ENCODE measurements around the gene PLEKHG4B. TPM values are rescaled to one million over a fixed set of nuclear protein-coding genes. Genes with fewer than 3 reads are reported as not detected.
"Not testable (repeated sequence)": the region's sequence is repeated elsewhere in the genome, so short reads cannot be mapped to it uniquely, and the experiment has no call there.

The PLEKHG4B gene
- total RNA-seq, result 1 to 10 TPM in 1 of 4 donors, under 1 TPM in 2, not detected in 1; 0.18 to 2.5 (median 0.19) TPM

GRCh38 chr5:91556-92263 is at the start of gene PLEKHG4B:
TSS of gene PLEKHG4B (plus strand) at chr5:92168. CDS start at chr5:92232, 64 bp downstream.
- peaks cover 0 to 16% of the 10 kb centered on the region in 2 donors for H3K27me3 ChIP-seq
- H3K4me3 ChIP-seq, result peak within 1 kb of the TSS in 3 of 4 donors; percentile 34 to 35 (median 34)
- no peak for DNase-seq
- H3K36me3 ChIP-seq, result no peaks in the 10 kb centered on the region
- no peaks in the 10 kb centered on the region for H3K4me1 ChIP-seq
- H3K9me3 ChIP-seq, result no peaks in the 10 kb centered on the region
- no peak within 1 kb of the TSS for H3K27ac ChIP-seq
- no peak for TF ChIP-seq POLR2A (IDR thresholded peaks at IDR 0.05)

- Histone ChIP-seq H3K27ac (no peak overlapping the region), H3K27me3 (no peaks in the 10 kb centered on the region), H3K36me3 (no peaks in the 10 kb centered on the region), H3K4me3 (no peak overlapping the region), H3K4me1 (no peaks in the 10 kb centered on the region), H3K9me3 (no peaks in the 10 kb centered on the region)
- TF ChIP-seq POLR2A (IDR thresholded peaks at IDR 0.05) (no peak), CTCF (IDR thresholded peaks at IDR 0.05) (peak in 2 of 6 experiments; percentile 11 to 14)
- DNase-seq, result no peak
Observed at GRCh38 chr5:42250-42649, 49.7 kb upstream of the PLEKHG4B start.

GRCh38 chr5:48192-48591 is 43.8 kb upstream of the PLEKHG4B start:
- TF ChIP-seq CTCF (IDR thresholded peaks at IDR 0.05) (no peak), POLR2A (IDR thresholded peaks at IDR 0.05) (no peak)
- H3K9me3 ChIP-seq, result no peaks in the 10 kb centered on the region
- H3K4me3 ChIP-seq, result no peak overlapping the region
- peaks cover 0 to 5% of the 10 kb centered on the region in 2 donors for H3K27me3 ChIP-seq
- H3K36me3 ChIP-seq, result no peaks in the 10 kb centered on the region
- DNase-seq, result no peak
- peaks cover 0 to 4% (median 0%) of the 10 kb centered on the region in 4 donors for H3K4me1 ChIP-seq
- H3K27ac ChIP-seq, result no peak overlapping the region

- peaks cover 0 to 14% (median 0%) of the 10 kb centered on the region in 4 donors for H3K4me1 ChIP-seq
- H3K4me3 ChIP-seq, H3K27ac ChIP-seq, H3K9me3 ChIP-seq, H3K36me3 ChIP-seq, DNase-seq: not testable (repeated sequence)
- peaks cover 0 to 15% of the 10 kb centered on the region in 2 donors for H3K27me3 ChIP-seq
Observed at GRCh38 chr5:49530-49929, 42.4 kb upstream of the PLEKHG4B start.

GRCh38 chr5:49953-50544 is 41.9 kb upstream of the PLEKHG4B start:
- Histone ChIP-seq H3K9me3 (no peaks in the 10 kb centered on the region), H3K36me3 (no peaks in the 10 kb centered on the region), H3K27me3 (peaks cover 0 to 18% of the 10 kb centered on the region in 2 donors), H3K4me3 (no peak overlapping the region), H3K4me1 (peaks cover 0 to 14% (median 0%) of the 10 kb centered on the region in 4 donors), H3K27ac (no peak overlapping the region)
- TF ChIP-seq POLR2A (IDR thresholded peaks at IDR 0.05) (no peak), CTCF (IDR thresholded peaks at IDR 0.05) (no peak)
- no peak for DNase-seq

GRCh38 chr5:50724-51499 is 41.1 kb upstream of the PLEKHG4B start:
- Histone ChIP-seq H3K27ac (no peak overlapping the region), H3K27me3 (peaks cover 0 to 18% of the 10 kb centered on the region in 2 donors), H3K4me3 (no peak overlapping the region), H3K9me3 (no peaks in the 10 kb centered on the region), H3K36me3 (no peaks in the 10 kb centered on the region), H3K4me1 (peaks cover 0 to 14% (median 0%) of the 10 kb centered on the region in 4 donors)
- TF ChIP-seq POLR2A (IDR thresholded peaks at IDR 0.05), result no peak
- TF ChIP-seq CTCF (IDR thresholded peaks at IDR 0.05), result no peak
- no peak for DNase-seq
